ENCODE measurements around the gene MYPOP.

GRCh38 chr19:45878043-45878794 lies 24.2 kb downstream of the MYPOP start:
- TF ChIP-seq RARA (CRISPR knock-in tag; IDR thresholded peaks at IDR 0.05) (peak; percentile 70), MZF1 (CRISPR knock-in tag; IDR thresholded peaks at IDR 0.05; ENCODE audit: borderline replicate concordance) (no peak), ATM (IDR thresholded peaks at IDR 0.05; ENCODE audit: borderline replicate concordance) (no peak), RAD21 (CRISPR knock-in tag; IDR thresholded peaks at IDR 0.05) (no peak), HDAC2 (CRISPR knock-in tag; IDR thresholded peaks at IDR 0.05) (peak; percentile 63; the same call in 1 of the 2 replicates), FOSL1 (CRISPR knock-in tag; IDR thresholded peaks at IDR 0.05; ENCODE audit: borderline replicate concordance) (no peak), ZNF512B (CRISPR knock-in tag; IDR thresholded peaks at IDR 0.05; ENCODE audit: borderline replicate concordance) (no peak), POLR2A (IDR thresholded peaks at IDR 0.05; ENCODE audit: insufficient read depth in 1 of 2, low read depth in 2 of 2, low read length in 2 of 2) (peak in 1 of 2 experiments; percentile 18; a peak in 1 of 4 replicates), NBN (conservative IDR thresholded peaks at IDR 0.05) (no peak), CTCF (CRISPR knock-in tag; IDR thresholded peaks at IDR 0.05) (no peak), REST (IDR thresholded peaks at IDR 0.05; ENCODE audit: borderline replicate concordance in 1 of 2, low read depth in 1 of 2, low read length in 2 of 2) (no peak), DDIT3 (CRISPR knock-in tag; IDR thresholded peaks at IDR 0.05) (no peak)
